ENCODE measurements around the gene IKBKG.

Gene IKBKG

DNA sequence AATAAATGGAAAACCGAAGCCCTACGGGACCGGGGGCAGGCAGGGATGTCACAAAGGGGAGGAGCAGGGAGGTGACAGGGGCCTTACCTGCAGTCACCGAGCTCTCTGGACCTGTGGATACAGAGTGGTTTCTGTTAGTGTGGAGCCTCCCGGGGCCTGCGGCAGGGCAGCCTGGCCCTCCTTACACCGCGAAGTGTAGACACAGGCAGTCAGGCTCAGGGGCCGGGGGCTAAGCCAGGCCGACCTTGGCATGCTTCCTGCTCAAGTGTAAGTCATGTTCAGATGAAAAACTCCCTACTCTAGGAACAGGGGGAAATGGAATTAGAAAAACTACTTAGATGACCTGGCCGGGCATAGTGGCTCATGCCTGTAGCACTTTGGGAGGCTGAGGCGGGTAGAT, 35.7 kb upstream of the IKBKG start:
- Histone ChIP-seq H3K27ac (no peak overlapping the region), H2AFZ (ENCODE audit: low read depth) (no peak overlapping the region), H3K9ac (no peak overlapping the region), H3K79me2 (ENCODE audit: insufficient read depth, low read depth) (no peaks in the 10 kb centered on the region), H3K36me3 (ENCODE audit: insufficient read depth) (no peaks in the 10 kb centered on the region), H3K27me3 (ENCODE audit: insufficient read depth, low read depth) (no peaks in the 10 kb centered on the region), H3K4me1 (ENCODE audit: low read depth, poor library complexity, severe bottlenecking) (peaks cover 9% of the 10 kb centered on the region), H4K20me1 (ENCODE audit: insufficient read depth) (no peaks in the 10 kb centered on the region), H3K4me3 (IDR thresholded peaks at IDR 0.05; ENCODE audit: insufficient read depth, low read depth, low read length) (no peak overlapping the region), H3K4me2 (no peak overlapping the region)
- TF ChIP-seq, protein P1, sequence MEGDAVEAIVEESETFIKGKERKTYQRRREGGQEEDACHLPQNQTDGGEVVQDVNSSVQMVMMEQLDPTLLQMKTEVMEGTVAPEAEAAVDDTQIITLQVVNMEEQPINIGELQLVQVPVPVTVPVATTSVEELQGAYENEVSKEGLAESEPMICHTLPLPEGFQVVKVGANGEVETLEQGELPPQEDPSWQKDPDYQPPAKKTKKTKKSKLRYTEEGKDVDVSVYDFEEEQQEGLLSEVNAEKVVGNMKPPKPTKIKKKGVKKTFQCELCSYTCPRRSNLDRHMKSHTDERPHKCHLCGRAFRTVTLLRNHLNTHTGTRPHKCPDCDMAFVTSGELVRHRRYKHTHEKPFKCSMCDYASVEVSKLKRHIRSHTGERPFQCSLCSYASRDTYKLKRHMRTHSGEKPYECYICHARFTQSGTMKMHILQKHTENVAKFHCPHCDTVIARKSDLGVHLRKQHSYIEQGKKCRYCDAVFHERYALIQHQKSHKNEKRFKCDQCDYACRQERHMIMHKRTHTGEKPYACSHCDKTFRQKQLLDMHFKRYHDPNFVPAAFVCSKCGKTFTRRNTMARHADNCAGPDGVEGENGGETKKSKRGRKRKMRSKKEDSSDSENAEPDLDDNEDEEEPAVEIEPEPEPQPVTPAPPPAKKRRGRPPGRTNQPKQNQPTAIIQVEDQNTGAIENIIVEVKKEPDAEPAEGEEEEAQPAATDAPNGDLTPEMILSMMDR (conservative IDR thresholded peaks at IDR 0.05; ENCODE audit: low read depth, low read length) = no peak

GRCh38 chrX:154512879-154513553, 34.4 kb upstream of the IKBKG start:
- TF ChIP-seq, protein P1 (conservative IDR thresholded peaks at IDR 0.05; ENCODE audit: low read depth, low read length) = no peak
- no peaks in the 10 kb centered on the region for H3K79me2 ChIP-seq (ENCODE audit: insufficient read depth, low read depth)
- no peaks in the 10 kb centered on the region for H3K27me3 ChIP-seq (ENCODE audit: insufficient read depth, low read depth)
- H3K4me1 ChIP-seq (ENCODE audit: low read depth, poor library complexity, severe bottlenecking) = peaks cover 10% of the 10 kb centered on the region
- no peak overlapping the region for H3K4me2 ChIP-seq
- no peak overlapping the region for H3K4me3 ChIP-seq (IDR thresholded peaks at IDR 0.05; ENCODE audit: insufficient read depth, low read depth, low read length)
- no peaks in the 10 kb centered on the region for H4K20me1 ChIP-seq (ENCODE audit: insufficient read depth)
- no peak overlapping the region for H3K9ac ChIP-seq
- no peak overlapping the region for H2AFZ ChIP-seq (ENCODE audit: low read depth)
- H3K36me3 ChIP-seq (ENCODE audit: insufficient read depth) = no peaks in the 10 kb centered on the region
- H3K27ac ChIP-seq = no peak overlapping the region

GRCh38 chrX:154513716-154514115, 33.7 kb upstream of the IKBKG start:
- no peaks in the 10 kb centered on the region for H3K79me2 ChIP-seq (ENCODE audit: insufficient read depth, low read depth)
- H3K4me1 ChIP-seq (ENCODE audit: low read depth, poor library complexity, severe bottlenecking) = peaks cover 10% of the 10 kb centered on the region
- no peak overlapping the region for H3K27ac ChIP-seq
- no peak overlapping the region for H3K4me2 ChIP-seq
- H3K27me3 ChIP-seq (ENCODE audit: insufficient read depth, low read depth) = no peaks in the 10 kb centered on the region
- H4K20me1 ChIP-seq (ENCODE audit: insufficient read depth) = no peaks in the 10 kb centered on the region
- H3K4me3 ChIP-seq (IDR thresholded peaks at IDR 0.05; ENCODE audit: insufficient read depth, low read depth, low read length) = no peak overlapping the region
- no peaks in the 10 kb centered on the region for H3K36me3 ChIP-seq (ENCODE audit: insufficient read depth)
- TF ChIP-seq, protein P1 (conservative IDR thresholded peaks at IDR 0.05; ENCODE audit: low read depth, low read length) = no peak
- H2AFZ ChIP-seq (ENCODE audit: low read depth) = no peak overlapping the region
- no peak overlapping the region for H3K9ac ChIP-seq

GRCh38 chrX:154515090-154515965, 32.1 kb upstream of the IKBKG start:
- Histone ChIP-seq H2AFZ (ENCODE audit: low read depth) (peak overlapping the region; percentile 18; the same call in 1 of the 2 replicates), H3K9ac (peak overlapping the region; percentile 58)
- TF ChIP-seq, protein P1 (conservative IDR thresholded peaks at IDR 0.05; ENCODE audit: low read depth, low read length) = no peak

More at GRCh38 chrX:154515090-154515965, 32.1 kb upstream of the IKBKG start:
- H3K36me3 ChIP-seq (ENCODE audit: insufficient read depth) = no peaks in the 10 kb centered on the region
- H3K27ac ChIP-seq = peak overlapping the region; percentile 63
- peaks cover 10% of the 10 kb centered on the region for H3K4me1 ChIP-seq (ENCODE audit: low read depth, poor library complexity, severe bottlenecking)
- no peaks in the 10 kb centered on the region for H3K27me3 ChIP-seq (ENCODE audit: insufficient read depth, low read depth)
- no peaks in the 10 kb centered on the region for H3K79me2 ChIP-seq (ENCODE audit: insufficient read depth, low read depth)
- H3K4me2 ChIP-seq = peak overlapping the region; percentile 82
- no peak overlapping the region for H3K4me3 ChIP-seq (IDR thresholded peaks at IDR 0.05; ENCODE audit: insufficient read depth, low read depth, low read length)
- no peaks in the 10 kb centered on the region for H4K20me1 ChIP-seq (ENCODE audit: insufficient read depth)

Measured in KMS-11 (cell line).